ENCODE data around the gene RAB1B.
A peak's percentile ranks its signal among the peaks of the same experiment; 100 is the strongest.

The RAB1B gene

GRCh38 chr11:66279092-66279734, 10.8 kb downstream of the RAB1B start:
- no peak overlapping the region for H3K4me3 ChIP-seq (ENCODE audit: low read length)
- no peak for DNase-seq (ENCODE audit: low read depth)
- no peak for TF ChIP-seq CTCF (conservative IDR thresholded peaks at IDR 0.05; ENCODE audit: low read length)

GRCh38 chr11:66280428-66280827, 12.0 kb downstream of the RAB1B start:
- no peak for TF ChIP-seq CTCF (conservative IDR thresholded peaks at IDR 0.05; ENCODE audit: low read length)
- H3K4me3 ChIP-seq (ENCODE audit: low read length) = no peak overlapping the region
- no peak for DNase-seq (ENCODE audit: low read depth)

DNA sequence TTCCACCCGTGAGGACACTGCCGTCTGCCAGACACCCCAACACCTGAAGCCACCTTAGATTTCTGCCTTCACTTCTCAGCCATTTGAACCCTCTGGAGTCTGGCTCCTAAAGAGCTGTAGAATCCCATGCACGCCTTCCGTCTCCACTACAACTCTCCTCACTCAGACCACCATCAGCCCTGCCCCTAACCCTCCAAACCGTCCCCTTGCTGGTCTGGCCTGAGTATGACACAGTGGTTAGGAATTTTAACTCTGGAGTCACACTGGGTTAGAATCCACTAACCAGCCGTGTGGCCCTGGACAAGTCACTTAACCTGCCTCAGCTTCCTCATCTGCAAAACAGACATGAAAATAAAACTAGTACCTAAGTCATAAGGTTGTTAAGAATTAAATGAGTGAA, 12.6 kb downstream of the RAB1B start:
- DNase-seq (ENCODE audit: low read depth) = no peak
- no peak overlapping the region for H3K4me3 ChIP-seq (ENCODE audit: low read length)
- TF ChIP-seq CTCF (conservative IDR thresholded peaks at IDR 0.05; ENCODE audit: low read length) = no peak

DNA sequence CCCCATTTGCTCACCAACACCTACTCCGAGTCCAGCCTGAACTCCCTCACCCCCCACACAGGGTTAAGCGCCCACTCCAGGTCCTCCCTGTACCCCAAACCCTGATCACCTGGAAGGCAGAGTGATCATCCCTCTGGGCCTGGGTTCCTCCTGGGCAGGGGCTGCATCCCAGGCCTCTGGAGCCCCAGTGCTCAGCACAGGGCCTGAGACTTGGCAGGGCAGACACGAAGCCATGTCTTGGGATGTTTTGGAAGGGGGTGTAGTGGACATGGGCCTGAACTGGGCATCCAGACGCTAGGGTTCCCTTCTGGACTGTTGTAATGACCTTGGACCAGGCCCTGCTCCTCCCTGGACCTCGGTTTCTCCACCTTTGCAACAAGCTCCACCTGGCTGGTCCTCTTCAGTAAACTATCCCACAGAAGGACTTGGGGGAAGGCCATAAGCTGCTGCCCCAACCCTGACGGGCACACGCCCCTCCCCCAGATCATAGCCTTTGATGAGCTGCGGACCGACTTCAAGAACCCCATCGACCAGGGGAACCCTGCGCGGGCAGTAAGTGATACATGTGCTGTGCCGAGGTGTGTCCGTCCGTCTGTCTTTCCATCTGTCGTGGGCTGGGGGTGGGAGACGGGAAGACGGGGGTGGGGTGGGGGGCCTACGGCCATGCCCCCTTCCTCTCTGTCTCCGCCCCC, 13.5 kb downstream of the RAB1B start:
- H3K4me3 ChIP-seq (ENCODE audit: low read length) = no peak overlapping the region
- TF ChIP-seq CTCF (conservative IDR thresholded peaks at IDR 0.05; ENCODE audit: low read length) = no peak
- DNase-seq (ENCODE audit: low read depth) = no peak

DNA sequence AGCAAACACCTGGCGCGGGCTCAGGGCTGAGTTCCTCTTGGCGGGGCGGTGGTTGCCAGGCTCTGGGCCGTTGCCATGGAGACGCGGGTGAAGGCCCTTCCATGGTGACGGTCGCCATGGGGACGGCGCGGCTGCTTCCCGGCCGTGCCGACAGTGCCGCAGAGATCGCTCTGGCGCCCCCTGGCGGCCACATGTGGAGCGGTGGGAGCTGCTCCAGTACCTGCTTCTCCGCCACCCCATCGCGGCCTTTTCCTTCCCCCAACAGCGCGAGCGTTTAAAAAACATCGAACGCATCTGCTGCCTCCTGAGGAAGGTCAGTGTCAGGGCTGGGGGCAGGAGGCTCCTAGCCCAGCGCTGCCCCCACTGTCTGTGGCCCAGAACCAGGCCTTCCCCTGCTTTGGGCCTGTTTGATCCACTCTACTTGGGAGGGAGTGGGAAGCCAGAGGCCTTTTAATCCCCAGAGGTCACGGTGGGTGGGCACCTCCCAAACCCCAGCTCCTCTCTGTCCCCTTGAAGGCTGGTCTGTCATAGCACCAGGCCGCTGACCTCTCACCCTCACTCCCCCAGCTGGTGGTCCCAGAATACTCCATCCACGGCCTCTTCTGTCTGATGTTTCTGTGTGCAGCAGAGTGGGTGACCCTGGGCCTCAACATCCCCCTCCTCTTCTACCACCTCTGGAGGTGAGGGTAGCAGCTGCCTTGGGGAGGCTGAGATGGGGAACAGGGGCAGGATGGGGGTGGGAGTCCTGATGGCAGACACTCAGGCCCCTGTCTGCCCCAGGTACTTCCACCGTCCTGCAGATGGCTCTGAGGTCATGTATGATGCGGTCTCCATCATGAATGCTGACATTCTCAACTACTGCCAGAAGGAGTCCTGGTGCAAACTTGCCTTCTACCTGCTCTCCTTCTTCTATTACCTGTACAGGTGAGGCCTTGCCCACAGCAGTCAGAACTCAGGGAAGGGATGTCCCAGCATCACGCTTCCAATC, 14.3 kb downstream of the RAB1B start:
- peak; percentile 80 for TF ChIP-seq CTCF (conservative IDR thresholded peaks at IDR 0.05; ENCODE audit: low read length)

GRCh38 chr11:66283461-66284105, 15.1 kb downstream of the RAB1B start:
- DNase-seq (ENCODE audit: low read depth) = no peak
- no peak overlapping the region for H3K4me3 ChIP-seq (ENCODE audit: low read length)
- peak; percentile 9; the same call in 1 of the 2 replicates for TF ChIP-seq CTCF (conservative IDR thresholded peaks at IDR 0.05; ENCODE audit: low read length)

More for the DNA sequence above, 14.3 kb downstream of the RAB1B start:
- H3K4me3 ChIP-seq (ENCODE audit: low read length) = no peak overlapping the region
- DNase-seq (ENCODE audit: low read depth) = peak; percentile 92

All from AG10803 (cell line).